HUES6 (cell line): ENCODE data around the gene LSMEM2.
"Not testable (repeated sequence)": the region's sequence is repeated elsewhere in the genome, so short reads cannot be mapped to it uniquely, and the experiment has no call there.

Experiments
- H3K27ac ChIP-seq: 2 replicates; pipeline ENCODE4 v1.7.0; 2013; ENCODE audit warnings: low read depth, mild to moderate bottlenecking, low read length, inconsistent platforms
- H3K27me3 ChIP-seq: 2 replicates; pipeline ENCODE4 v1.6.1; 2013; ENCODE audit warnings: low read length; ENCODE audit not compliant: control insufficient read depth, insufficient read depth
- H3K36me3 ChIP-seq: 2 replicates; pipeline ENCODE4 v1.6.1; 2013; ENCODE audit warnings: low read length; ENCODE audit not compliant: control insufficient read depth, insufficient read depth
- H3K4me1 ChIP-seq: 2 replicates; pipeline ENCODE4 v1.6.1; 2013; ENCODE audit warnings: low read length; ENCODE audit not compliant: control insufficient read depth, insufficient read depth
- H3K4me3 ChIP-seq: 2 replicates; pipeline ENCODE4 v1.5.1; 2013; ENCODE audit warnings: low read depth, low read length
- H3K9ac ChIP-seq: one replicate; pipeline ENCODE4 v1.6.1; 2013; ENCODE audit warnings: mild to moderate bottlenecking, low read length
- H3K9me3 ChIP-seq: 2 replicates; pipeline ENCODE4 v1.6.1; 2013; ENCODE audit warnings: low read depth, low read length; ENCODE audit not compliant: control insufficient read depth, insufficient read depth

Gene LSMEM2

GRCh38 chr3:50284121-50284520, 5.2 kb downstream of the LSMEM2 start:
- not testable (repeated sequence) for H3K4me1 ChIP-seq, H3K9me3 ChIP-seq, H3K4me3 ChIP-seq, H3K27me3 ChIP-seq, H3K9ac ChIP-seq, H3K27ac ChIP-seq
- peaks cover 29% of the 10 kb centered on the region for H3K36me3 ChIP-seq

GRCh38 chr3:50286322-50287227, 7.7 kb downstream of the LSMEM2 start:
- H3K4me3 ChIP-seq: no peak overlapping the region
- H3K9ac ChIP-seq: no peak overlapping the region
- H3K4me1 ChIP-seq: no peaks in the 10 kb centered on the region
- H3K36me3 ChIP-seq: peaks cover 45% of the 10 kb centered on the region
- no peak overlapping the region for H3K27ac ChIP-seq
- H3K27me3 ChIP-seq: no peaks in the 10 kb centered on the region
- no peaks in the 10 kb centered on the region for H3K9me3 ChIP-seq

- H3K27ac ChIP-seq: no peak overlapping the region
- no peaks in the 10 kb centered on the region for H3K9me3 ChIP-seq
- no peaks in the 10 kb centered on the region for H3K4me1 ChIP-seq
- no peak overlapping the region for H3K9ac ChIP-seq
- H3K27me3 ChIP-seq: no peaks in the 10 kb centered on the region
- peaks cover 45% of the 10 kb centered on the region for H3K36me3 ChIP-seq
- no peak overlapping the region for H3K4me3 ChIP-seq
Observed at GRCh38 chr3:50287262-50287661, 8.4 kb downstream of the LSMEM2 start.

GRCh38 chr3:50288387-50289007, 9.6 kb downstream of the LSMEM2 start:
- H3K36me3 ChIP-seq: peaks cover 45% of the 10 kb centered on the region
- no peak overlapping the region for H3K9ac ChIP-seq
- no peak overlapping the region for H3K27ac ChIP-seq
- peaks cover 4% of the 10 kb centered on the region for H3K4me1 ChIP-seq
- no peaks in the 10 kb centered on the region for H3K9me3 ChIP-seq
- H3K4me3 ChIP-seq: no peak overlapping the region
- H3K27me3 ChIP-seq: no peaks in the 10 kb centered on the region

- no peaks in the 10 kb centered on the region for H3K27me3 ChIP-seq
- H3K27ac ChIP-seq: no peak overlapping the region
- peaks cover 45% of the 10 kb centered on the region for H3K36me3 ChIP-seq
- H3K9ac ChIP-seq: no peak overlapping the region
- H3K4me3 ChIP-seq: no peak overlapping the region
- peaks cover 4% of the 10 kb centered on the region for H3K4me1 ChIP-seq
- H3K9me3 ChIP-seq: no peaks in the 10 kb centered on the region
Observed at GRCh38 chr3:50289130-50289529, 10.2 kb downstream of the LSMEM2 start.

- H3K36me3 ChIP-seq: peaks cover 45% of the 10 kb centered on the region
- peaks cover 4% of the 10 kb centered on the region for H3K4me1 ChIP-seq
- H3K9me3 ChIP-seq: no peaks in the 10 kb centered on the region
- no peak overlapping the region for H3K9ac ChIP-seq
- no peak overlapping the region for H3K4me3 ChIP-seq
- no peaks in the 10 kb centered on the region for H3K27me3 ChIP-seq
- no peak overlapping the region for H3K27ac ChIP-seq
Observed at GRCh38 chr3:50290161-50290641, 11.3 kb downstream of the LSMEM2 start.

GRCh38 chr3:50292159-50293078, 13.5 kb downstream of the LSMEM2 start, which contains the start of gene IFRD2:
TSS of gene IFRD2 (minus strand) at chr3:50292429. CDS start at chr3:50292274, 155 bp downstream.
- peak within 1 kb of the TSS; percentile 97 for H3K4me3 ChIP-seq
- H3K27me3 ChIP-seq: no peaks in the 10 kb centered on the region
- peaks cover 4% of the 10 kb centered on the region for H3K4me1 ChIP-seq
- H3K9ac ChIP-seq: peak within 1 kb of the TSS; percentile 93
- H3K27ac ChIP-seq: peak within 1 kb of the TSS; percentile 79; the same call in 1 of the 2 replicates
- no peaks in the 10 kb centered on the region for H3K9me3 ChIP-seq
- peaks cover 38% of the 10 kb centered on the region for H3K36me3 ChIP-seq

- H3K9ac ChIP-seq: no peak overlapping the region
- H3K27me3 ChIP-seq: no peaks in the 10 kb centered on the region
- H3K9me3 ChIP-seq: no peaks in the 10 kb centered on the region
- H3K4me1 ChIP-seq: peaks cover 7% of the 10 kb centered on the region
- peak overlapping the region; percentile 43; the same call in 1 of the 2 replicates for H3K4me3 ChIP-seq
- no peak overlapping the region for H3K27ac ChIP-seq
- peaks cover 31% of the 10 kb centered on the region for H3K36me3 ChIP-seq
Observed at GRCh38 chr3:50293079-50293801, 14.4 kb downstream of the LSMEM2 start.

GRCh38 chr3:50294089-50294488, 15.2 kb downstream of the LSMEM2 start:
- no peaks in the 10 kb centered on the region for H3K9me3 ChIP-seq
- no peak overlapping the region for H3K9ac ChIP-seq
- H3K27me3 ChIP-seq: no peaks in the 10 kb centered on the region
- H3K36me3 ChIP-seq: peaks cover 22% of the 10 kb centered on the region
- H3K4me1 ChIP-seq: peaks cover 10% of the 10 kb centered on the region
- no peak overlapping the region for H3K4me3 ChIP-seq
- H3K27ac ChIP-seq: no peak overlapping the region
